ENCODE data around the gene GMDS. TPM values are rescaled to one million over a fixed set of nuclear protein-coding genes. Genes with fewer than 3 reads are reported as not detected.

GMDS gene
- total RNA-seq, 4 donors from 2014 or later = 197 to 375 (median 215) TPM

GRCh38 chr6:1910621-1911407 is 334.6 kb downstream of the GMDS start:
- TF ChIP-seq POLR2A (IDR thresholded peaks at IDR 0.05) (no peak), CTCF (IDR thresholded peaks at IDR 0.05) (no peak)
- Histone ChIP-seq H3K27ac (no peak overlapping the region), H3K9me3 (no peaks in the 10 kb centered on the region), H3K36me3 (peaks cover 0 to 10% (median 0%) of the 10 kb centered on the region in 3 donors), H3K4me3 (no peak overlapping the region), H3K4me1 (no peaks in the 10 kb centered on the region), H3K27me3 (no peaks in the 10 kb centered on the region)
- no peak for DNase-seq

GRCh38 chr6:1908784-1909183 is 336.6 kb downstream of the GMDS start:
- Histone ChIP-seq H3K4me3 (no peak overlapping the region), H3K4me1 (no peaks in the 10 kb centered on the region), H3K36me3 (peaks cover 0 to 15% (median 0%) of the 10 kb centered on the region in 3 donors), H3K9me3 (no peaks in the 10 kb centered on the region), H3K27ac (no peak overlapping the region), H3K27me3 (no peaks in the 10 kb centered on the region)
- TF ChIP-seq CTCF (IDR thresholded peaks at IDR 0.05) = no peak
- TF ChIP-seq POLR2A (IDR thresholded peaks at IDR 0.05) = no peak
- no peak for DNase-seq

GRCh38 chr6:1906609-1907008 is 338.8 kb downstream of the GMDS start:
- no peak for DNase-seq
- Histone ChIP-seq H3K4me3 (no peak overlapping the region), H3K4me1 (no peaks in the 10 kb centered on the region), H3K27ac (no peak overlapping the region), H3K27me3 (no peaks in the 10 kb centered on the region), H3K9me3 (no peaks in the 10 kb centered on the region), H3K36me3 (peaks cover 0 to 15% (median 0%) of the 10 kb centered on the region in 3 donors)
- TF ChIP-seq CTCF (IDR thresholded peaks at IDR 0.05) = no peak
- no peak for TF ChIP-seq POLR2A (IDR thresholded peaks at IDR 0.05)

- Histone ChIP-seq H3K4me1 (no peaks in the 10 kb centered on the region), H3K27ac (no peak overlapping the region), H3K9me3 (no peaks in the 10 kb centered on the region), H3K36me3 (peaks cover 0 to 15% (median 0%) of the 10 kb centered on the region in 3 donors), H3K27me3 (no peaks in the 10 kb centered on the region), H3K4me3 (no peak overlapping the region)
- TF ChIP-seq POLR2A (IDR thresholded peaks at IDR 0.05) = no peak
- TF ChIP-seq CTCF (IDR thresholded peaks at IDR 0.05) = no peak
- DNase-seq = no peak
These were observed 339.4 kb downstream of the GMDS start for GRCh38 chr6:1906014-1906413.

- TF ChIP-seq CTCF (IDR thresholded peaks at IDR 0.05) (no peak), POLR2A (IDR thresholded peaks at IDR 0.05) (no peak)
- peaks cover 0 to 15% (median 0%) of the 10 kb centered on the region in 3 donors for H3K36me3 ChIP-seq
- H3K4me3 ChIP-seq = no peak overlapping the region
These were observed 340.5 kb downstream of the GMDS start for GRCh38 chr6:1904898-1905297.

More at GRCh38 chr6:1904898-1905297, 340.5 kb downstream of the GMDS start:
- H3K9me3 ChIP-seq = no peaks in the 10 kb centered on the region
- H3K27me3 ChIP-seq = no peaks in the 10 kb centered on the region
- no peak for DNase-seq
- H3K4me1 ChIP-seq = no peaks in the 10 kb centered on the region
- H3K27ac ChIP-seq = no peak overlapping the region

Measured in Peyer's patch (tissue), 4 donors.